DOHH2 (cell line): ENCODE data around the gene CNTNAP2.

Experiments
- H3F3A ChIP-seq: fragments of 200-600 bp; sonication (generic), shearing (Covaris generic); 2 replicates; pipeline ENCODE4 v1.6.0; 2016; ENCODE audit warnings: antibody characterized with exemption, mild to moderate bottlenecking; ENCODE audit not compliant: control insufficient read depth, insufficient read depth
- H3K27ac ChIP-seq: fragments of 200-600 bp; sonication (generic); 2 replicates; pipeline ENCODE4 v1.5.1; 2014; ENCODE audit warnings: low read depth, mild to moderate bottlenecking, low read length, moderate library complexity
- H3K27me3 ChIP-seq: fragments of 200-600 bp; sonication (generic); 2 replicates; pipeline ENCODE4 v1.6.1; 2014; ENCODE audit warnings: mild to moderate bottlenecking, low read length, mixed read lengths; ENCODE audit not compliant: control insufficient read depth
- H3K36me3 ChIP-seq: fragments of 200-600 bp; sonication (generic); 2 replicates; pipeline ENCODE4 v1.6.1; 2014; ENCODE audit warnings: mild to moderate bottlenecking, low read length, moderate library complexity, mixed read lengths; ENCODE audit not compliant: control insufficient read depth
- H3K4me1 ChIP-seq: fragments of 200-600 bp; sonication (generic); 2 replicates; pipeline ENCODE4 v1.6.1; 2014; ENCODE audit warnings: mild to moderate bottlenecking, low read length, mixed read lengths; ENCODE audit not compliant: control insufficient read depth
- H3K4me2 ChIP-seq: fragments of 200-600 bp; sonication (generic); 2 replicates; pipeline ENCODE4 v1.6.0; 2014; ENCODE audit warnings: mild to moderate bottlenecking, low read length, moderate library complexity
- H3K4me3 ChIP-seq: fragments of 200-600 bp; sonication (generic); 2 replicates; pipeline ENCODE4 v1.5.1; 2014; ENCODE audit warnings: mild to moderate bottlenecking, low read length, mixed read lengths
- H3K79me2 ChIP-seq: fragments of 200-600 bp; sonication (generic); 2 replicates; pipeline ENCODE4 v1.6.1; 2014; ENCODE audit warnings: mild to moderate bottlenecking, low read length, mixed read lengths; ENCODE audit not compliant: control insufficient read depth
- H3K9me2 ChIP-seq: fragments of 200-600 bp; sonication (generic); replicated peaks from 2 replicates; pipeline ENCODE4 v1.6.1; 2014; ENCODE audit warnings: mild to moderate bottlenecking, low read length, mixed read lengths; ENCODE audit not compliant: control insufficient read depth
- H3K9me3 ChIP-seq: fragments of 200-600 bp; sonication (generic); 2 replicates; pipeline ENCODE4 v1.6.1; 2014; ENCODE audit warnings: antibody characterized with exemption, low read length, mixed read lengths; ENCODE audit not compliant: control insufficient read depth, insufficient read depth
- H4K20me1 ChIP-seq: fragments of 200-600 bp; sonication (generic); 2 replicates; pipeline ENCODE4 v1.6.0; 2014; ENCODE audit warnings: low read depth, mild to moderate bottlenecking, antibody characterized with exemption, low read length, moderate library complexity; ENCODE audit not compliant: control insufficient read depth, insufficient read depth
- EZH2phosphoT487 ChIP-seq: fragments of 200-600 bp; sonication (generic); IDR thresholded peaks from 2 replicates; pipeline ENCODE4 v1.6.1; 2017; ENCODE audit warnings: borderline replicate concordance, mild to moderate bottlenecking, antibody characterized with exemption, low read length, moderate library complexity, mixed read lengths
- TF ChIP-seq, protein P1 (sequence below): fragments of 200-600 bp; sonication (generic); IDR thresholded peaks from one replicate; pipeline ENCODE4 v1.5.1; 2014; ENCODE audit warnings: antibody characterized with exemption, mild to moderate bottlenecking, low read depth, low read length; ENCODE audit not compliant: poor library complexity, severe bottlenecking

The CNTNAP2 gene

DNA sequence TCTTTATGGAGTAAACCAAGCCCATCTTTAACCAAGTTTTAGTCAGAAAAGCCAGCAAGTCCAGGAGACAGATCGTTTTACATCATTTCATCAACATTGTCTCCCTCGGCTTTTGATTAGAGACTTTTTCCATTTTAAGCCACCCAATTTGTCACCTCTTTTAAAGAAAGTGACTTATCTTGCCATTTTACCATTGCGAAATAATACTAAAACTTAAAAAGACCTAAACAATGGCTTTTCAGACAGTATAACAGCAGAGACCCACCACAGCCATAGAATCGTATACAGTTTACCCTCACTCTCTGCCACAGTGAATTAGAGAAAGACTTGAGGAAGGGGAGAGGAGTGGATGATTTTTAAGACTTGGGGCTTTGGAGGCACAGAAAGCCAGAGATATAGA is 2114.3 kb downstream of the CNTNAP2 start:
- no peaks in the 10 kb centered on the region for H4K20me1 ChIP-seq
- H3K9me3 ChIP-seq, result no peaks in the 10 kb centered on the region
- no peaks in the 10 kb centered on the region for H3K4me1 ChIP-seq
- H3K27me3 ChIP-seq, result peaks cover 4% of the 10 kb centered on the region; the same call in 1 of the 2 replicates
- no peaks in the 10 kb centered on the region for H3K36me3 ChIP-seq
- H3K4me2 ChIP-seq, result no peak overlapping the region
- H3K27ac ChIP-seq, result no peak overlapping the region
- H3K9me2 ChIP-seq, result no peaks in the 10 kb centered on the region
- H3F3A ChIP-seq, result no peaks in the 10 kb centered on the region
- no peaks in the 10 kb centered on the region for H3K79me2 ChIP-seq
- TF ChIP-seq EZH2phosphoT487, result no peak
- TF ChIP-seq, protein P1, sequence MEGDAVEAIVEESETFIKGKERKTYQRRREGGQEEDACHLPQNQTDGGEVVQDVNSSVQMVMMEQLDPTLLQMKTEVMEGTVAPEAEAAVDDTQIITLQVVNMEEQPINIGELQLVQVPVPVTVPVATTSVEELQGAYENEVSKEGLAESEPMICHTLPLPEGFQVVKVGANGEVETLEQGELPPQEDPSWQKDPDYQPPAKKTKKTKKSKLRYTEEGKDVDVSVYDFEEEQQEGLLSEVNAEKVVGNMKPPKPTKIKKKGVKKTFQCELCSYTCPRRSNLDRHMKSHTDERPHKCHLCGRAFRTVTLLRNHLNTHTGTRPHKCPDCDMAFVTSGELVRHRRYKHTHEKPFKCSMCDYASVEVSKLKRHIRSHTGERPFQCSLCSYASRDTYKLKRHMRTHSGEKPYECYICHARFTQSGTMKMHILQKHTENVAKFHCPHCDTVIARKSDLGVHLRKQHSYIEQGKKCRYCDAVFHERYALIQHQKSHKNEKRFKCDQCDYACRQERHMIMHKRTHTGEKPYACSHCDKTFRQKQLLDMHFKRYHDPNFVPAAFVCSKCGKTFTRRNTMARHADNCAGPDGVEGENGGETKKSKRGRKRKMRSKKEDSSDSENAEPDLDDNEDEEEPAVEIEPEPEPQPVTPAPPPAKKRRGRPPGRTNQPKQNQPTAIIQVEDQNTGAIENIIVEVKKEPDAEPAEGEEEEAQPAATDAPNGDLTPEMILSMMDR, result no peak
- no peak overlapping the region for H3K4me3 ChIP-seq

DNA sequence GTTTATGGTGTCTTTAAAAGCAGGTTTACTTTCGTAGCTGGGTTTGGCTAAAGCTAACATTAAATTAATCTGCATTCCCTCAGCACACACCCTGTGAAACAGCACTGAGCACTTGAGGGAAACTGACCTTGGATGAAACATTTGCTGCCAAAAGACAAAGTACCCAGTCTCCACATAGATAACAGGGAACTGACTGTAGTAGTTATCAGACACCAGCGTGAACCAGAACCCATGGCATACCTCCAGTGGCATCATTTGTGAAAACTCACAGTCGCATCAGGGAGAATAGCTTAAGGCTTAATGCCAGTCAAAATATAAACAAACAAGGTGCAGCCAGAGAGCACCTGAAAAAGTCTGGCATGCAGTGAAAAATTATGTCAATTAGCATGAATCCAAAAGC is 2116.2 kb downstream of the CNTNAP2 start:
- Histone ChIP-seq H3K4me1 (no peaks in the 10 kb centered on the region), H3K27me3 (peaks cover 7% of the 10 kb centered on the region; the same call in 1 of the 2 replicates), H4K20me1 (no peaks in the 10 kb centered on the region), H3K4me3 (no peak overlapping the region), H3K36me3 (no peaks in the 10 kb centered on the region), H3K9me2 (no peaks in the 10 kb centered on the region), H3K4me2 (no peak overlapping the region), H3K9me3 (no peaks in the 10 kb centered on the region), H3F3A (no peaks in the 10 kb centered on the region), H3K27ac (no peak overlapping the region), H3K79me2 (no peaks in the 10 kb centered on the region)
- TF ChIP-seq, protein P1, result no peak
- no peak for TF ChIP-seq EZH2phosphoT487

DNA sequence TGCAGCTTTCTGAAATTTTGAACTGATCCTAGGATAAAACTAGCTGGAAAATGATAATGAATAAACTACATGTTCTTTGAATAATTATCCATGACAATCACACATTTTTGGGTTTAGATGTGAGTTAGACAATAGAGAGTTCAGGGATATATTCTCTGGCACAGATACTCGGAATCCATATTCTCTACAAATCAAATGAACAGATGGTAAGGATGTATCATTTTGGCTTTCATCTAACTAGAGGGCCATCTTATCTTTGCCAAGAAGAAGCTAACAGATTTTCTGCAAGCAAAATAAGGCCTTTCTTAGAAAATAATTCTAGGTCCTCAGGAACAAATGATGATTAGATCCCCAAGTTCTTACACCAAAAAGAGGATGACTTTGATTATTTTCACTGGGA is 2118.1 kb downstream of the CNTNAP2 start:
- H3K9me2 ChIP-seq, result no peaks in the 10 kb centered on the region
- no peaks in the 10 kb centered on the region for H3K36me3 ChIP-seq
- no peaks in the 10 kb centered on the region for H4K20me1 ChIP-seq
- H3K27ac ChIP-seq, result no peak overlapping the region
- no peaks in the 10 kb centered on the region for H3K9me3 ChIP-seq
- H3K79me2 ChIP-seq, result no peaks in the 10 kb centered on the region
- no peak overlapping the region for H3K4me2 ChIP-seq
- H3K4me1 ChIP-seq, result no peaks in the 10 kb centered on the region
- peaks cover 12% of the 10 kb centered on the region; the same call in 1 of the 2 replicates for H3K27me3 ChIP-seq
- H3K4me3 ChIP-seq, result no peak overlapping the region
- TF ChIP-seq EZH2phosphoT487, result no peak
- TF ChIP-seq, protein P1, result no peak
- H3F3A ChIP-seq, result no peaks in the 10 kb centered on the region
